Nephron (organoid): ENCODE data around the gene NRP2.

Experiments
- H3K27ac Mint-ChIP-seq, 3 experiments: 2 replicates each; pipeline ENCODE4 v1.8.0; 2020; ENCODE audit warnings: mixed read lengths in 3 of 3, mild to moderate bottlenecking in 2 of 3, moderate library complexity in 1 of 3
- H3K27me3 Mint-ChIP-seq: 2 replicates; pipeline ENCODE4 v1.8.0; 2021; ENCODE audit warnings: low read depth, mild to moderate bottlenecking, moderate library complexity, mixed read lengths
- H3K36me3 Mint-ChIP-seq: 2 replicates; pipeline ENCODE4 v1.8.0; 2020; ENCODE audit warnings: low read depth, mixed read lengths
- H3K4me1 Mint-ChIP-seq: 2 replicates; pipeline ENCODE4 v1.8.0; 2020; ENCODE audit warnings: mixed read lengths
- H3K4me3 Mint-ChIP-seq, 3 experiments: 2 replicates each; pipeline ENCODE4 v1.8.0; 2020; ENCODE audit warnings: mild to moderate bottlenecking in 3 of 3, mixed read lengths in 3 of 3, moderate library complexity in 2 of 3
- H3K9me3 Mint-ChIP-seq: 2 replicates; pipeline ENCODE4 v1.8.0; 2020; ENCODE audit warnings: mixed read lengths
- TF ChIP-seq, protein P1 (sequence below), 3 experiments: fragments of 200-600 bp; sonication (generic); IDR thresholded peaks; one replicate each; pipeline ENCODE4 v1.5.0; 2021; ENCODE audit warnings: antibody characterized with exemption in 3 of 3; ENCODE audit not compliant: unreplicated experiment in 3 of 3

Gene NRP2

DNA sequence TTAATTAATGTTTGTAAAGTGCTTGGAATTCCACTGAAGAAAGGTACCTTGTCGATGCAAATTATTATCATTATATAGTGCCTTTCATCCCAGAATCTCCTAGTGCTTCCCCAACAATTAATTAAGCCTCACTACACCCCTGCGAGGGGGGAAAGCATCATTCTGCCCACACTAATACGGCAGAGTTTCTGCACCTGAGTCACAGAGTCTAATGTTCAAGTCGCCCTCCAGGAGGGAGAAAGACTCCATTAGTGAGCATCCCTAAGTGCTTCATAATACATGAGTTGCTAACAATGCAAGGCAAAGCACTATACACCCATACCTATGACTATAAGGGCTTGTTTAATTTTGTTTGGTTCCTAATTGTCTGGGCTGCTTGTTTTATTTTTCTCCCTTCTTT is 25.4 kb upstream of the NRP2 start:
- no peak overlapping the region for H3K27ac Mint-ChIP-seq
- TF ChIP-seq, protein P1, sequence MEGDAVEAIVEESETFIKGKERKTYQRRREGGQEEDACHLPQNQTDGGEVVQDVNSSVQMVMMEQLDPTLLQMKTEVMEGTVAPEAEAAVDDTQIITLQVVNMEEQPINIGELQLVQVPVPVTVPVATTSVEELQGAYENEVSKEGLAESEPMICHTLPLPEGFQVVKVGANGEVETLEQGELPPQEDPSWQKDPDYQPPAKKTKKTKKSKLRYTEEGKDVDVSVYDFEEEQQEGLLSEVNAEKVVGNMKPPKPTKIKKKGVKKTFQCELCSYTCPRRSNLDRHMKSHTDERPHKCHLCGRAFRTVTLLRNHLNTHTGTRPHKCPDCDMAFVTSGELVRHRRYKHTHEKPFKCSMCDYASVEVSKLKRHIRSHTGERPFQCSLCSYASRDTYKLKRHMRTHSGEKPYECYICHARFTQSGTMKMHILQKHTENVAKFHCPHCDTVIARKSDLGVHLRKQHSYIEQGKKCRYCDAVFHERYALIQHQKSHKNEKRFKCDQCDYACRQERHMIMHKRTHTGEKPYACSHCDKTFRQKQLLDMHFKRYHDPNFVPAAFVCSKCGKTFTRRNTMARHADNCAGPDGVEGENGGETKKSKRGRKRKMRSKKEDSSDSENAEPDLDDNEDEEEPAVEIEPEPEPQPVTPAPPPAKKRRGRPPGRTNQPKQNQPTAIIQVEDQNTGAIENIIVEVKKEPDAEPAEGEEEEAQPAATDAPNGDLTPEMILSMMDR (IDR thresholded peaks at IDR 0.05; ENCODE audit: unreplicated experiment in 3 of 3) = no peak
- peaks cover 11% of the 10 kb centered on the region for H3K27me3 Mint-ChIP-seq
- H3K4me1 Mint-ChIP-seq = peaks cover 43% of the 10 kb centered on the region
- no peaks in the 10 kb centered on the region for H3K36me3 Mint-ChIP-seq
- no peak overlapping the region for H3K4me3 Mint-ChIP-seq
- no peaks in the 10 kb centered on the region for H3K9me3 Mint-ChIP-seq

DNA sequence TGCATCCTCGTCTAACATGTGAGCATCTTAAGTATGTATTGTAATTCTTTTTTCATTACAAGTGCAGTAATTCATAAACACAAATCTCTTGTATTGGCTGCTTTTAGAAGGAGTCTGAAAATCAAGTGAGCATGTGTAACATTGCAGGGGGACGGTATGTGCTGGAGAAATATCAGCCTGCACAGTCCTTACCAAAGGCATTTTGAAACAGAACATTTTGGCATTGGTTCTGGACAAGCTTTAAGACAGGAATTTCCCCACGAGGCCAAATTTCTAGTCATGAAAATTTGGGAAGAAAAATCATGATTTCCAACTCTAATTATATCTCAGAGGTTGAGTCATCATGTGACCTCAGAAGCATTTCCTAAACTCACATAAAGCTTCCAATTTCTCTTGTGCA is 24.7 kb upstream of the NRP2 start:
- H3K36me3 Mint-ChIP-seq = no peaks in the 10 kb centered on the region
- no peak overlapping the region for H3K27ac Mint-ChIP-seq
- TF ChIP-seq, protein P1 (IDR thresholded peaks at IDR 0.05; ENCODE audit: unreplicated experiment in 3 of 3) = no peak
- H3K4me3 Mint-ChIP-seq = no peak overlapping the region
- H3K9me3 Mint-ChIP-seq = no peaks in the 10 kb centered on the region
- peaks cover 11% of the 10 kb centered on the region for H3K27me3 Mint-ChIP-seq
- peaks cover 43% of the 10 kb centered on the region for H3K4me1 Mint-ChIP-seq

DNA sequence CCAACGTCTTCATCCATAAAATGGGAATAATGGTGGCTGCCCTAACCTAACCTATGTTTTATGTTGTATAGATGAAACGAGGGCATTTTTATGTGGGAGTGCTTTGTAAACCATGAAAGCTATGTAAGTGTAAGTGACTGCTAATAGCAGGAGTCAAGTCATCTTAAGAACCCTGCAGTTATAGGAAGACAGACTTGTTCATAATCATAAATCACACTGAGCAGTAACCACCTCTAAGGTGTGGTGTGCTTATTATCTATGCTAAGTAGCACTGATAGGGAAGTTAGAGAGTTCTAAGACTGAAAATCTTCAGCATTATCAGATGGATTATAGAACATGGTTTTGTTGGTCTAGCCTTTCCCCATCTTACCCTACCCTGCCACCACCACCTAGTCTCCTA is 24.2 kb upstream of the NRP2 start:
- Mint-ChIP-seq H3K4me1 (peaks cover 43% of the 10 kb centered on the region), H3K4me3 (no peak overlapping the region), H3K27ac (no peak overlapping the region), H3K36me3 (no peaks in the 10 kb centered on the region), H3K9me3 (no peaks in the 10 kb centered on the region), H3K27me3 (peaks cover 11% of the 10 kb centered on the region)
- TF ChIP-seq, protein P1 (IDR thresholded peaks at IDR 0.05; ENCODE audit: unreplicated experiment in 3 of 3) = no peak

DNA sequence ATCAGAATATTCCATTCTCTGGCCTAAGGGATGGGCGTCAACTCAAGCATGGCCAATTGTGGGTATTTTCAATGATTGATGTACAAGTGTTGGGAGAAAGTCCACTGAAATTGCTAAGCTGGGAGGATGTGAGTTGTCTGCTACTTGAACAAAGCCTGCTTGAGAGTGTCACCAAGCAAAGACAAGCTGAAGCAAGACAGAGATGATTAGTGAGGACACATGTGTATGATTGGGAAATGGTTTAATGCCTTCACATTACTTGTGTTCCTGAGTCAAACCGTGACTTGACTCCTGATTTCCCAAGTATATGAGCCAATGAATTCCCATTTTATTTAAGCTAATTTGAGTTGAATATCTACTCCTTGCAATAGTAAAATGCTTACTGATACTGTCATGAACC is 23.7 kb upstream of the NRP2 start:
- no peak overlapping the region for H3K27ac Mint-ChIP-seq
- no peak overlapping the region for H3K4me3 Mint-ChIP-seq
- no peaks in the 10 kb centered on the region for H3K36me3 Mint-ChIP-seq
- H3K27me3 Mint-ChIP-seq = peaks cover 11% of the 10 kb centered on the region
- H3K9me3 Mint-ChIP-seq = no peaks in the 10 kb centered on the region
- H3K4me1 Mint-ChIP-seq = peaks cover 43% of the 10 kb centered on the region
- TF ChIP-seq, protein P1 (IDR thresholded peaks at IDR 0.05; ENCODE audit: unreplicated experiment in 3 of 3) = no peak

DNA sequence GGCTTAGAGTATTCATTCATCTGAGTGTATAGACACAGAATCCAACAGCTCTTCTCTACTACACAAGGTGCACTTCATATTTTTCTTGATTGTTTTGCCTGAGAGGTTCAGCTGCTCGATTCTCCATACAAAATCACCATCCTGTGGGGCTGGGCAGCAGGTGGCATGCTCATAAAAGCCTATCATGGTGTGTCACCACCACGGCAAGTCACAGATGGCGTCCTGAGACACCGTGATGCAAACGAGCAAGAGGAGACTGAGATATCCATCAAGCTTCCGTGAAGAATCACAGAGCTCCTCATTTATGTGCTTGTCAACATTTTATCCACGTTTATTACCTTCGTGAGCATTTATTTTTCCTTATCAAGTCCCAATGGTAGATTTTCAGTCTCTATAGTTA is 22.4 kb upstream of the NRP2 start:
- peak overlapping the region; percentile 24 to 75 (median 39) for H3K27ac Mint-ChIP-seq
- no peaks in the 10 kb centered on the region for H3K36me3 Mint-ChIP-seq
- no peak overlapping the region for H3K4me3 Mint-ChIP-seq
- peaks cover 43% of the 10 kb centered on the region for H3K4me1 Mint-ChIP-seq
- H3K9me3 Mint-ChIP-seq = no peaks in the 10 kb centered on the region
- H3K27me3 Mint-ChIP-seq = peaks cover 14% of the 10 kb centered on the region
- TF ChIP-seq, protein P1 (IDR thresholded peaks at IDR 0.05; ENCODE audit: unreplicated experiment in 3 of 3) = no peak

DNA sequence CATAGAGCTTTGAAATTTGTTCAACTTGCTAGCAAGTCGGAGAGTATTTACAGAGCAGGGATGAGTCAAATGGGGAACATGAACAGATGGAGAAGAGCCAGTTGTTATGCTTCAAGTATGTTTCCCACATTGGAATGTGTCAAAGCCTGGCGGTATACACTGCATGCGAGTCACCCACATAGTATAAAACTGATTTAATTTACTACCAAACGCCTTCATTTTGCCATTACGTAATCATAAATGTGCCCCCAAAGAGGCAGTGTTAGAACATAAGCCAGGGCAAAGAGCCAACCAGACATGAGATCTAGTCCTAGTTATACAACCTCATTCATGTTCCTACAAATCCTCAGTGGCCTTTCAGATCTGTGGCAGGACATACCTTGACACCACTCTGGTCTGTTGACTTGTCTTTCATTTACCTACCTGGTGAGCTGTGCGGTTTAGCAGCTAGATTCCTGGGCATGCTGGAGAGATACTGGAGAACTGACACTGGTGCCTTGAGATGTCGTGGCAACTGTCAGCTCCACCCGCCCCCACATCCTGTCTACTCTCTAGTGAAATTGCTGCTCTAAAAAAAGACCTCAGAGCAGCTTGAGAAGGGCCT is 21.7 kb upstream of the NRP2 start:
- H3K4me3 Mint-ChIP-seq = peak overlapping the region in 2 of 3 experiments; percentile 21 to 29
- H3K27me3 Mint-ChIP-seq = peaks cover 8% of the 10 kb centered on the region
- H3K4me1 Mint-ChIP-seq = peaks cover 37% of the 10 kb centered on the region
- peak overlapping the region; percentile 24 to 75 (median 39) for H3K27ac Mint-ChIP-seq
- TF ChIP-seq, protein P1 (IDR thresholded peaks at IDR 0.05; ENCODE audit: unreplicated experiment in 3 of 3) = no peak
- H3K9me3 Mint-ChIP-seq = peaks cover 2% of the 10 kb centered on the region
- no peaks in the 10 kb centered on the region for H3K36me3 Mint-ChIP-seq
